HG03280 (cell line): ENCODE results near the gene SFPQ.
"Not testable (repeated sequence)": the region's sequence is repeated elsewhere in the genome, so short reads cannot be mapped to it uniquely, and the experiment has no call there.

Experiments
- ATAC-seq: cut with Tn5 transposase; IDR thresholded peaks from one replicate; pipeline ENCODE4 v1.9.1; 2021; ENCODE audit warnings: mild to moderate bottlenecking, moderate library complexity; ENCODE audit not compliant: unreplicated experiment

The SFPQ gene

GRCh38 chr1:35143737-35144508 is 49.0 kb downstream of the SFPQ start:
- ATAC-seq, result no peak

GRCh38 chr1:35142728-35143127 is 50.2 kb downstream of the SFPQ start:
- ATAC-seq, result not testable (repeated sequence)

GRCh38 chr1:35142294-35142693 is 50.7 kb downstream of the SFPQ start:
- not testable (repeated sequence) for ATAC-seq

DNA sequence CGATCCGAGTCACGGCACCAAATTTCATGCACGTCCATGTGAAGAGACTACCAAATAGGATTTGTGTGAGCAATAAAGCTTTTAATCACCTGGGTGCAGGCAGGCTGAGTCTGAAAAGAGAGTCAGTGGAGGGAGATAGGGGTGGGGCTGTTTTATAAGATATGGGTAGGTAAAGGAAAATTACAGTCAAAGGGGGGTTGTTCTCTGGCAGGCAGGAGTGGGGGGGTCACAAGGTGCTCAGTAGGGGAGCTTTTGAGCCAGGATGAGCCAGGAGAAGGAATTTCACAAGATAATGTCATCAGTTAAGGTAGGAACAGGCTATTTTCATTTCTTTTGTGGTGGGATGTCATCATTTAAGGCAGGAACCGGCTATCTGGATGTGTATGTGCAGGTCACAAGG is 55.4 kb downstream of the SFPQ start:
- not testable (repeated sequence) for ATAC-seq

- ATAC-seq, result no peak
Measured at GRCh38 chr1:35136780-35137179, 56.2 kb downstream of the SFPQ start.
